K562 (cell line): Measurements from ENCODE around the gene NARF. TPM values are rescaled to one million over a fixed set of nuclear protein-coding genes. Genes with fewer than 3 reads are reported as not detected.

Experiments used
- ADNP ChIP-seq: fragments of 200-800 bp; sonication (Bioruptor generic); IDR thresholded peaks from 2 replicates; pipeline ENCODE4 v1.6.1; 2016; ENCODE audit warnings: missing genetic modification characterization, missing compliant biosample characterization
- HMGN3 ChIP-seq: IDR thresholded peaks from 2 replicates; pipeline ENCODE4 v1.6.1; 2011; ENCODE audit warnings: borderline replicate concordance, low read depth, mild to moderate bottlenecking, mixed read lengths, low read length; ENCODE audit not compliant: insufficient read length; ENCODE audit errors: extremely low read depth
- MAFF ChIP-seq: IDR thresholded peaks from 2 replicates; pipeline ENCODE4 v1.6.1; 2012; ENCODE audit warnings: low read length, improper control_type of control experiment
- MCM2 ChIP-seq: fragments of 450-650 bp; IDR thresholded peaks from 2 replicates; pipeline ENCODE4 v1.6.1; 2017; ENCODE audit warnings: low read depth, mild to moderate bottlenecking
- PTTG1 ChIP-seq: fragments of 450-650 bp; IDR thresholded peaks from 2 replicates; pipeline ENCODE4 v1.6.1; 2016; ENCODE audit warnings: low read depth, mild to moderate bottlenecking, missing genetic modification characterization, missing compliant biosample characterization
- RNF2 ChIP-seq: sonication (generic); IDR thresholded peaks from 2 replicates; pipeline ENCODE4 v1.6.1; 2016
- TCF7L2 ChIP-seq: fragments of 150-350 bp; IDR thresholded peaks from 2 replicates; pipeline ENCODE4 v1.6.1; 2016; ENCODE audit warnings: low read depth, mild to moderate bottlenecking, low read length, moderate library complexity
- XRCC3 ChIP-seq: fragments of 450-650 bp; IDR thresholded peaks from 2 replicates; pipeline ENCODE4 v1.6.1; 2017; ENCODE audit warnings: mild to moderate bottlenecking, moderate library complexity
- ZBTB34 ChIP-seq: fragments of 250-450 bp; sonication (Bioruptor Pico); IDR thresholded peaks from 2 replicates; pipeline ENCODE4 v1.8.0; 2021; ENCODE audit warnings: mild to moderate bottlenecking, moderate library complexity
- ZC3H11A ChIP-seq: IDR thresholded peaks from 2 replicates; pipeline ENCODE4 v1.6.1; 2012; ENCODE audit warnings: low read depth, low read length, improper control_type of control experiment
- ZNF23 ChIP-seq: fragments of 250-450 bp; sonication (Bioruptor Pico); IDR thresholded peaks from 2 replicates; pipeline ENCODE4 v1.4.0; 2020; ENCODE audit warnings: mild to moderate bottlenecking
- ZNF263 ChIP-seq: sonication (generic); formaldehyde crosslinking; IDR thresholded peaks from 2 replicates; pipeline ENCODE4 v1.8.0; 2022; ENCODE audit warnings: mild to moderate bottlenecking, missing genetic modification reagents, borderline replicate concordance
- ZNF3 ChIP-seq: fragments of 250-450 bp; sonication (Bioruptor Pico); IDR thresholded peaks from 2 replicates; pipeline ENCODE4 v1.5.0; 2021; ENCODE audit warnings: mild to moderate bottlenecking, moderate library complexity
- ZNF717 ChIP-seq: fragments of 250-450 bp; sonication (Bioruptor Pico); IDR thresholded peaks from 2 replicates; pipeline ENCODE4 v1.5.0; 2021
- polyA plus RNA-seq, 8 experiments: library from polyadenylated mRNA; depleted of rRNA in 4 of 8; stranded (reverse) in 5 of 8; unstranded in 3 of 8; fragments of >200 nt; fragmentation: Nextera tagmentation in 2 of 8; fragmentation: Illumina TruSeq in 1 of 8; extraction: Ambion mirVana in 2 of 8; extraction: Trizol in 1 of 8; gene quantifications; 2 replicates each; pipeline versions ENCODE4 v1.2.1 to v1.2.3, GENCODE V29; 2011 to 2014; ENCODE audit warnings: inconsistent platforms in 1 of 8, missing spikeins in 1 of 8
- total RNA-seq, 7 experiments: library from RNA; depleted of rRNA in 6 of 7; stranded (reverse); fragments of >200 nt in 6 of 7; fragmentation: Illumina TruSeq in 2 of 7; extraction: Trizol in 2 of 7; gene quantifications; 2 replicates each; pipeline versions ENCODE4 v1.2.1 to v1.2.3, GENCODE V29; 2011 to 2021; ENCODE audit warnings: low replicate concordance in 1 of 7
- TF ChIP-seq, protein P1 (sequence below): sonication (generic); formaldehyde crosslinking; IDR thresholded peaks from 2 replicates; pipeline ENCODE4 v1.8.0; 2022; ENCODE audit warnings: mild to moderate bottlenecking, missing genetic modification reagents, borderline replicate concordance
- TF ChIP-seq, protein P2 (sequence below): fragments of 450-650 bp; IDR thresholded peaks from 2 replicates; pipeline ENCODE4 v1.6.1; 2016; ENCODE audit warnings: low read depth

Gene NARF
- total and polyA plus RNA-seq, 9 of the 15 experiments (the other 6 are each of a cell fraction or from before 2014, with no cell fraction given): 60.4 to 423 (median 132) TPM

- TF ChIP-seq ZBTB34 (no peak), MCM2 (no peak), TCF7L2 (no peak), ZC3H11A (no peak), ZNF3 (CRISPR knock-in tag) (no peak), PTTG1 (tag) (no peak), MAFF (no peak), HMGN3 (peak; percentile 83), ZNF717 (CRISPR knock-in tag) (no peak), RNF2 (no peak), ADNP (tag) (peak; percentile 93), ZNF263 (CRISPR knock-in tag) (no peak), ZNF23 (no peak), XRCC3 (no peak)
- TF ChIP-seq, protein P1, sequence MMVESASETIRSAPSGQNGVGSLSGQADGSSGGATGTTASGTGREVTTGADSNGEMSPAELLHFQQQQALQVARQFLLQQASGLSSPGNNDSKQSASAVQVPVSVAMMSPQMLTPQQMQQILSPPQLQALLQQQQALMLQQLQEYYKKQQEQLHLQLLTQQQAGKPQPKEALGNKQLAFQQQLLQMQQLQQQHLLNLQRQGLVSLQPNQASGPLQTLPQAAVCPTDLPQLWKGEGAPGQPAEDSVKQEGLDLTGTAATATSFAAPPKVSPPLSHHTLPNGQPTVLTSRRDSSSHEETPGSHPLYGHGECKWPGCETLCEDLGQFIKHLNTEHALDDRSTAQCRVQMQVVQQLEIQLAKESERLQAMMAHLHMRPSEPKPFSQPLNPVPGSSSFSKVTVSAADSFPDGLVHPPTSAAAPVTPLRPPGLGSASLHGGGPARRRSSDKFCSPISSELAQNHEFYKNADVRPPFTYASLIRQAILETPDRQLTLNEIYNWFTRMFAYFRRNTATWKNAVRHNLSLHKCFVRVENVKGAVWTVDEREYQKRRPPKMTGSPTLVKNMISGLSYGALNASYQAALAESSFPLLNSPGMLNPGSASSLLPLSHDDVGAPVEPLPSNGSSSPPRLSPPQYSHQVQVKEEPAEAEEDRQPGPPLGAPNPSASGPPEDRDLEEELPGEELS (CRISPR knock-in tag): no peak
- TF ChIP-seq, protein P2, sequence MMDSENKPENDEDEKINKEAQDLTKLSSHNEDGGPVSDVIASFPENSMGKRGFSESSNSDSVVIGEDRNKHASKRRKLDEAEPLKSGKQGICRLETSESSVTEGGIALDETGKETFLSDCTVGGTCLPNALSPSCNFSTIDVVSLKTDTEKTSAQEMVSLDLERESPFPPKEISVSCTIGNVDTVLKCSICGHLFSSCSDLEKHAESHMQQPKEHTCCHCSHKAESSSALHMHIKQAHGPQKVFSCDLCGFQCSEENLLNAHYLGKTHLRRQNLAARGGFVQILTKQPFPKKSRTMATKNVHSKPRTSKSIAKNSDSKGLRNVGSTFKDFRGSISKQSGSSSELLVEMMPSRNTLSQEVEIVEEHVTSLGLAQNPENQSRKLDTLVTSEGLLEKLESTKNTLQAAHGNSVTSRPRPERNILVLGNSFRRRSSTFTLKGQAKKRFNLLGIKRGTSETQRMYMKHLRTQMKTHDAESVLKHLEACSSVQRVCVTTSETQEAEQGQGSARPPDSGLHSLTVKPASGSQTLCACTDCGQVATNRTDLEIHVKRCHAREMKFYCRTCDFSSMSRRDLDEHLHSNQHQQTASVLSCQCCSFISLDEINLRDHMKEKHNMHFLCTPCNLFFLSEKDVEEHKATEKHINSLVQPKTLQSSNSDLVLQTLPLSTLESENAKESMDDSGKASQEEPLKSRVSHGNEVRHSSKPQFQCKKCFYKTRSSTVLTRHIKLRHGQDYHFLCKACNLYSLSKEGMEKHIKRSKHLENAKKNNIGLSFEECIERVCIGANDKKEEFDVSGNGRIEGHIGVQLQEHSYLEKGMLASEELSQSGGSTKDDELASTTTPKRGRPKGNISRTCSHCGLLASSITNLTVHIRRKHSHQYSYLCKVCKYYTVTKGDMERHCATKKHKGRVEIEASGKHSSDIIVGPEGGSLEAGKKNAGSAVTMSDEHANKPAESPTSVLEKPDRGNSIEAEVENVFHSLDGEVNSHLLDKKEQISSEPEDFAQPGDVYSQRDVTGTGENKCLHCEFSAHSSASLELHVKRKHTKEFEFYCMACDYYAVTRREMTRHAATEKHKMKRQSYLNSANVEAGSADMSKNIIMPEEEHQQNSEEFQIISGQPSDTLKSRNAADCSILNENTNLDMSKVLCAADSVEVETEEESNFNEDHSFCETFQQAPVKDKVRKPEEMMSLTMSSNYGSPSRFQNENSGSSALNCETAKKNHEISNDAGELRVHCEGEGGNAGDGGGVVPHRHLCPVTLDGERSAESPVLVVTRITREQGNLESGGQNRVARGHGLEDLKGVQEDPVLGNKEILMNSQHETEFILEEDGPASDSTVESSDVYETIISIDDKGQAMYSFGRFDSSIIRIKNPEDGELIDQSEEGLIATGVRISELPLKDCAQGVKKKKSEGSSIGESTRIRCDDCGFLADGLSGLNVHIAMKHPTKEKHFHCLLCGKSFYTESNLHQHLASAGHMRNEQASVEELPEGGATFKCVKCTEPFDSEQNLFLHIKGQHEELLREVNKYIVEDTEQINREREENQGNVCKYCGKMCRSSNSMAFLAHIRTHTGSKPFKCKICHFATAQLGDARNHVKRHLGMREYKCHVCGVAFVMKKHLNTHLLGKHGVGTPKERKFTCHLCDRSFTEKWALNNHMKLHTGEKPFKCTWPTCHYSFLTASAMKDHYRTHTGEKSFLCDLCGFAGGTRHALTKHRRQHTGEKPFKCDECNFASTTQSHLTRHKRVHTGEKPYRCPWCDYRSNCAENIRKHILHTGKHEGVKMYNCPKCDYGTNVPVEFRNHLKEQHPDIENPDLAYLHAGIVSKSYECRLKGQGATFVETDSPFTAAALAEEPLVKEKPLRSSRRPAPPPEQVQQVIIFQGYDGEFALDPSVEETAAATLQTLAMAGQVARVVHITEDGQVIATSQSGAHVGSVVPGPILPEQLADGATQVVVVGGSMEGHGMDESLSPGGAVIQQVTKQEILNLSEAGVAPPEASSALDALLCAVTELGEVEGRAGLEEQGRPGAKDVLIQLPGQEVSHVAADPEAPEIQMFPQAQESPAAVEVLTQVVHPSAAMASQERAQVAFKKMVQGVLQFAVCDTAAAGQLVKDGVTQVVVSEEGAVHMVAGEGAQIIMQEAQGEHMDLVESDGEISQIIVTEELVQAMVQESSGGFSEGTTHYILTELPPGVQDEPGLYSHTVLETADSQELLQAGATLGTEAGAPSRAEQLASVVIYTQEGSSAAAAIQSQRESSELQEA: peak; percentile 33; the same call in 1 of the 2 replicates
These were observed 60.6 kb downstream of the NARF start, which contains the start of gene FOXK2 (continued) for GRCh38 chr17:82518826-82519810.
